Measurements from ENCODE around the gene MGRN1.
"Not testable (repeated sequence)": the region's sequence is repeated elsewhere in the genome, so short reads cannot be mapped to it uniquely, and the experiment has no call there.

MGRN1 gene

DNA sequence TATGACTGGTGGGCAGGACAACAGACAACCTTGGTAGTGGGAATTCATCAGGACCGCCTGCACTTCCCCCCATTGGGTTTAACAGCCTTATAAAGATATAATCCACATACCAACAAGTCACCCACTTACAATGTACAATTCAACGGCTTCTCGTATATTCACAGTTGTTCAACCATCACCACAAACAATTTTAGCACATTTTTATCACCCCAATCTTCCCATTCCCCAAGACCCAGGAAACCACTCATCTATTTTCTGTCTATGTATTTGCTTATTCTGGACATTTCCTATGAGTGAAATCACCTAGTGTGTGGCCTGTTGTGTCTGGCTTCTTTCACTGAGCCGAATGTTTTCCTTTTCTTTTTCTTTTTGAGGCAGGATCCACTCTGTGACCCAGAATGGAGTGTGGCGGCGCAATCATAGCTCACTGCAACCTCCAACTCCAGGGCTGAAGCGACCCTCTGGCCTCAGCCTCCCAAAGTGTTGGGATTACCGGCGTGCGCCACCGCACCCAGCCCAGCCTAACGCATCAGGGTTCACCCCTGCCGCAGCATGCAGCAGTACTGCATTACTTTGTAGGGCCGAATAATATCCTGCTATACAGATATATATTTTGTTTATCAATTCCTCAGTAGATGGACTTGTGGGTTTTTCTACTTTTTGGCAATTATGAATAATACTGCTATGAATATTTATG is 98.6 kb downstream of the MGRN1 start:
- in situ Hi-C loops (cut with MboI; ENCODE audit: low sequenced_read_pairs), result no loop called here

DNA sequence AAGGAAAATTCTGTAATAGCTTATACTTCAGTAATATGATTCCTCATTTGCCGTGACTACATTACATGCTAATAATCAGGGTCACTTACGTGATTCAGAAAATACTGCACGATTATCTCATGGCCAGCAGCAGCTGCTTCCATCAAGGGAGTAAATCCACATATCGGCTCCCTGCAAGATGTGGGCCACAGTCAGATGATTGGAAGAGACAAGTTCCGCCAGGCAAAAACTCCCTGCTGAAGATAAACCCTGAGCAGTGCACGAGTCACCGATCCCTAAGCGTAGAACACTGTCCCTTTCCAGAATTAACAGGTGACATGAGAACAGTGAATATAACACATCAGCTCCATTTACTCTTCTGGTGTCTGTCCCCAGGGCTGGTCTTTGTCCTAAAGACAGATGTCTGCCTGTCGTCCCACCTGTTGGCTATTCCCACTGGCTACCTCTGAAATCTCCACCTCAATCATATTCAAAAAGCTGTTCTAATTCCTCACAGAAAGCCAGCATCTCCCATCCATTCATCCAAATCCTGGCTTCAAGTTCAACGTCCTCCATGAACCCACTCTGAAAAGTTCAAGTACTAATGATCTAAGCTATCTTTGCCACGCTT is 100.1 kb downstream of the MGRN1 start:
- in situ Hi-C loops (cut with MboI; ENCODE audit: low sequenced_read_pairs), result no loop called here

DNA sequence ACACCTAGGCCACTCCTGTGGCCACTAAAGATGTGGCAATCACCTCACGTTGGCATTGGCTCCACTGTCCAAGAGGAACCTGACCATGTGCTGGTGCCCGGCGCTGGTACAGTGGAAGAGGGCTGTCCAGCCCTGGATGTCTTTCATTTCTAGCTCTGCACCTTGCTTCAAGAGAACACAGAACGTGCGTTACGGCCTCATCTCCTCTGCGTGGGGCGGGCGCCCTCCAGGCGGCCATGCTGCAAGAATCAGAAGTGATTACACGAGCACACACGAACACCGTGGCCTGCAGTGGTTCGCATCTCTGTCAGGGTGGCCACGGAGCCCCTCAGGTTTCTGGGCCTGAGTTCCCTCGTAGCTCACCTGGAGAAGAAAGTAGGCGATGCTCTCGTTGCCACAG is 102.0 kb downstream of the MGRN1 start:
- in situ Hi-C loops (cut with MboI; ENCODE audit: low sequenced_read_pairs), result no loop called here

DNA sequence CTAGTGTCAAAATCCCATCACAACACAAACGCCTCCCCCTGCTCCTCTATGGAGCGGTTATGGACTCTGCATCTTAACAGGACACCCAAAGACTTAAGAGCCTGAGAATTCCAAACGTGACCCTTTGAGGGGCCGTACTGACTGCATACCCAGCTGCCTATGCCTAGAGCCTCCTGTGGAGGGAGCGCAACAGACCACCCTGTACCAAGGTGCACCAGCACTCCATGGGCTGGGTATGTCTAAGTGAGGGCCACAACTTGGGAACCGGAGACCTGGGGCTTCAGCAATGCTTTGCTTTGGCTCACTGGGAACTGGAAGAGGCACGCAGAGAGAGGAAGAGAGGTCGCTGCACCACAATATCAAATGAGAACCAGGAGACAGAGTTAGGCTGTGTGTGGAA is 104.0 kb downstream of the MGRN1 start:
- in situ Hi-C loops (cut with MboI; ENCODE audit: low sequenced_read_pairs), result no loop called here

DNA sequence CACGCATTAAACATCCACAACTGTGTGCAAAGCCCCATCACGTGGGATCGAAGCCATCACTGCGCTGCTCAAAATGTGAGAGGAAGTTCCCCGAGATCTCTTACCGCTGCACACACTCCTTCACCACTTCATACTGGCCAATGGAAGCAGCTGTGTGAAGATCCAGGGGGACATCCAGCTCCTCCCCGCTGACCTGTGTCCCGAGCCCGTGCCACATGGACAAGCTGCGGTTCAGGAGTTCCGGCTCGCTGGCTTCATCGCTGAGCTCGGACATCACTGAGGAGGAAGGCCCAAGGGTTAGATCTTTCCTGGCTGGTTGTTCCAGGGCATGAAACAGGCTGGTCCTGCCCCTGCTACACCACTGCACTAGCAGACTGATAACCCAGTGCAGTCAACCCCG is 105.2 kb downstream of the MGRN1 start:
- in situ Hi-C loops (cut with MboI; ENCODE audit: low sequenced_read_pairs), result no loop called here

DNA sequence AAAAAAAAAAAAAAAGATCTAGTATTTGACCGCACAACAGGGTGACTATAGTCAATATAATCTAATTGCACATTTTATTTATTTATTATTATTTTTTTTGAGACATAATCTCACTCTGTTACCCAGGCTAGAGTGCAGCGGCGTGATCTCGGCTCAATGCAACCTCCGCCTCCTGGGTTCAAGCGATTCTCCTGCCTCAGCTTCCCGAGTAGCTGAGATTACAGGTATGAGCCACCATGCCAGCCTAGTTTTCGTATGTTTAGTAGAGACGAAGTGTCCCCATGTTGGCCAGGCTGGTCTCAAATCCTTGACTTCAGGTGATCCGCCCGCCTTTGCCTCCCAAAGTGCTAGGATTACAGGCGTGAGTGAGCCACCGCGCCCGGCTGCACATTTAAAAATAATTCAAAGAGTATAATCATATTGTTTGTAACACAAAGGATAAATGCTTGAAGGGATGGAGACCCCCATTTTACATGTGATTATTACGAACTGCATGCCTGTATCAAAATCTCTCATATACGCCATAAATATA is 108.7 kb downstream of the MGRN1 start:
- in situ Hi-C loops (cut with MboI; ENCODE audit: low sequenced_read_pairs), result no loop called here

DNA sequence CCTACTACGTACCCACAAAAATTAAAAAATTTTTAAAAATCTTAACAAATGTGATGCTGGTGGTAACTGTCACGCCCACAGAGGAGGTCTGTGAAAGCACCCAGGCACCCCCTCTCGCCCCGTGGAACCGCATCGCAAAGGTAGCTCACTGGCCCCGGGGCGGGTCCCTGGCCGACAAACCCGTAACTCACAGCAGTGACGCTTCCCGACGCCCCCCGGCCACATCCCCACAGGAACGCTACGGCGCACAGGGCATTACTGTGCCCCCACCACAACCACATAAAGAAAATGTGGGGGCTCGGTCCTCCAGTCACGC is 109.1 kb downstream of the MGRN1 start:
- in situ Hi-C loops (cut with MboI; ENCODE audit: low sequenced_read_pairs), result no loop called here

DNA sequence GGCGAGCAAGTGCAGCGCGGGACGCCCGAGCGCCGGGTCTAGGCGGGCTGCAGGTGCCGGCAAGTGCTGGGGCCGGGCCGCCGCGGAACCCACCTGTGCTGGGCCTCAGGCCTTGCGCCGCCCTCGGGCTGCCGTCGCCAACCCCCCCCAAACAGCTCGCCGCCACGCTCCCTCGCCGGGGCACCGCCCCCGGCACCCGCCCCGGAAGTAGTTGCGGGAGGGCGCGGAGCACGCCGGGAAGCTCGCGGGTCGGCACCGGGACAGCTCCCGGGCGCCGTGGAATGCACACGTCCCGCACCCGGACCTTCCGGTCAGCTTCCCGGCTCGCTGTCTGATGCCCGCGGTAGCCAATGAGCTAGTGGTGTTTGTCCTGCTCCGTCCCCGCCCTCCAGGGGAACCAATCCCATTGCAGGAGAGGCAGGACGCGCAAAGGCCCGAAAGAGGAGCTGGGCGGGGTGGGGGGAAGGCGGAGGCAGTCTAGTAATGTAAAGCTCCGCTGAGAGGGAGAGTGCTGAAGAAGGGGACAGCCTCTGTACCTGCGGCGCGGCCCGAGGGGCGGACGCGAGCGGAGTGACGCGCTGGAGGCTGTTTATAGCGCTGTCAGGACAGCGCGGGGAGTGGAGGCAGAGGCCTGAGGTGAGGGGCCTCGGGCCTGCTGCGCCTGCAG is 109.6 kb downstream of the MGRN1 start, which contains the start of the genes ANKS3 and DNAAF8:
Gene ANKS3 (minus strand): TSS at position 209 of the 667 bp plus-strand sequence. CDS start 4,122 bp downstream, outside the sequence.
Gene DNAAF8 (plus strand): TSS at position 475 of the 667 bp plus-strand sequence. CDS start 1,978 bp downstream, outside the sequence.
- in situ Hi-C loops (cut with MboI; ENCODE audit: low sequenced_read_pairs), result no loop called here

DNA sequence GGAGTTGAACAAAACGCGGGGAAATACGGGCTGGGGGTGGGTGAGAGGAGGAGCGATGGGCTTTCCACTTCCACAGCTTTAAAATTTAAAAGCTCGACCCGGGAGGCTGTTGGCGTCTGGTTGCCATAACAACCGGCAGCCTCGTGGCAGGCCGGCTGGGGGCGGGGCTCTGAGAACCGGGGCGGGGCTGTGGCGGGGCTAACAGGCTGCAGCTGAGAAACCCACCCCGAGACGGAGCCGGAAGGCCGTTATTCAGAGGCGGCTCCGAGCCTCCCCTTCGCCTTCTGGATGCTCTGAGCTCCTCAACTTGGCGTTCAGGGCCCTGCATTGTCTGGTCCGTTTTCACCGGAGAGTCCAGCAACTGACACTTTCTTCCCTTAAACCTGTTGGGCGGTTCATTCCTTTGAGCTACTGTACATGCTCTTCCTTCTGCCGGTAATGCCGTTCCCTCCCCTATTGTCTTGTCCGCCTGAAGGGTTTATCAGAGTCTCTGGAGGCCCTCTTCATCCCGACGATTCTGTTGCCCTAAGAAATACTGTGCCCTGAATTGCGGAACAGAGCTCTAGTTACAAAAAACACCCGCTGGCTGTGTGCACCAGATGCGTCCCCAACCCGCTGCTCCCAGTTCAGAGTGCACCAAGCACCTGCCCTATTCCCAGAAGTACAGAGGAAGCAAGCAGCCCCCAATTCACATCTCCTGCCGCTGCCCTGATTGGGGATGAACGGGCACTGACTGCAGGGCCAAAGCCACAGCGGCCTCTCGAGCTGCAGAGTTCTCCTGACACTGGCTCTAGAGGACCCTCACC is 110.3 kb downstream of the MGRN1 start:
- in situ Hi-C loops (cut with MboI; ENCODE audit: low sequenced_read_pairs), result no loop called here

DNA sequence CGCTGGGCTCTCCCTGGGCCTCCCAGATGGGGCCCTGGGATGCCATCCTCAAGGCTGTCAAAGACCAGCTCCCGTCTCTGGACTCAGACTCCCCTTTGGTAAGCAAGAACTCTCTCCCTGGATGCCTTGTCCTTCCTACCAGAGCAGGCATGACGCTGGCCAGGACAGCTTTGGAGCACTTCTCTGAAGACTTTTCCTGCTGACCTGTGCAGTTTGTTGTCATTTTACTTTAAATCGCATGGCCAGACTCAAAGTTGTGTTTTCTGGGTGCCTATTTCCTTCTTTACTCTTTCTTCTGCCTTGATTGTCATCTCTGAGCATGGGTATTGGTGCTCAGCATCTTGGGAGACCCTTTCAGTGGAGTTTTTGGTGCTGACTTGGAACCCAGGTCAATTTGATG is 111.9 kb downstream of the MGRN1 start:
- in situ Hi-C loops (cut with MboI; ENCODE audit: low sequenced_read_pairs), result no loop called here

DNA sequence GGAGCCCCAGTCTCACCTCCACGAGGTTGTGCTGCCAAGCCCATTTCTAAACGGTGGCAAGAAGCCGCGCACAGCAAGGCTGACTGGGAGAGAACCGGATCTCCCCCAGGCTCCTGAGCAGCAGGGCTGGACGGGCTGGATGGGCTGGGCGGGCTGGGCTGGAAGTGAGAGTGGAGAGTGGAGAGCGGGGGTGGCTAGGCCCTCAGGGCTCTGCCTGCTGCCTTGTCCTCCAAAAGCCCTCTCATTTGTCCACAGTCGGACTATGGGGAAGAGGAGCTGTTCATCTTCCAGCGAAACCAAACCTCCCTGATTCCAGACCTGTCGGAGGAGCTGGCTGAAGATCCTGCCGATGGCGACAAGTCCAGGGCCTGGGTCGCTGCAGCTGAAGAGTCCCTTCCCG is 112.9 kb downstream of the MGRN1 start:
- in situ Hi-C loops (cut with MboI; ENCODE audit: low sequenced_read_pairs), result no loop called here

DNA sequence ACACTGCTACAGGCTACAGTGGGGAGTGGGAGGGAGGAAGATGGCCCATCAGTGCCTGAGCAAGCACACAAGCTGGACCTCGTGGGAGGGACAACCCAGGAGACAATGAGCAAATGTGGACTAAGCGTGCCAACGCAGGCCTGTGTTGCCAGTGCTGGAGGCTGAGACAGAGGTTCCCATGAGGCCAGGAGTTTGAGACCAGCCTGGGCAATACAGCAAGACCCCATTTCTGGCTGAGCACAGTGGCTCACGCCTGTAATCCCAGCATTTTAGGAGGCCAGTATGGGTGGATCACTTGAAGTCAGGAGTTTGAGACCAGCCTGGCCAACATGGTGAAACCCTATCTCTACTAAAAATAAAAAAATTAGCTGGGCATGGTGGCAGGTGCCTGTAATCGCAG is 113.7 kb downstream of the MGRN1 start:
- in situ Hi-C loops (cut with MboI; ENCODE audit: low sequenced_read_pairs), result not testable (repeated sequence)

Data from HL-60/S4 (cell line).